ENCODE results near the gene ARL4C.

DNA sequence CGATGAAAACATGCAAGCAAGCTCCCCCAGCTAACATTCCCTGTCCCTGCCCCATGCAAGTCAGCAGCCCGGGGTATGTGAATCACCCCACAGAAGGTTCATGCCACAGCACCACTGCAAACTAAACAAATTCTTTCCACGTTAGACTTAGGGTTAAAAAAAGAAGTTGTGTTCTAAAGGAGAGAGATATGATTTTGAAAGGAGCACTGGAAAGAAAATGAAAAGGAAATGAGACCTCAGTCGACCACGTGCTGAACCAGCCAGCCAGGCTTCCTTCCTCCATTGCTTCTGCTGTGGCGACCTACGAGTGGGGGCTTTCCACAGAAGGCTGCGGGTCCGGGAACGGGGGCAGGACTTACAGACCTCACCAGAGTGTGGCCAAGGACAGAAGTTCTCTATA, 52.0 kb downstream of the ARL4C start:
- TF ChIP-seq, protein P1, sequence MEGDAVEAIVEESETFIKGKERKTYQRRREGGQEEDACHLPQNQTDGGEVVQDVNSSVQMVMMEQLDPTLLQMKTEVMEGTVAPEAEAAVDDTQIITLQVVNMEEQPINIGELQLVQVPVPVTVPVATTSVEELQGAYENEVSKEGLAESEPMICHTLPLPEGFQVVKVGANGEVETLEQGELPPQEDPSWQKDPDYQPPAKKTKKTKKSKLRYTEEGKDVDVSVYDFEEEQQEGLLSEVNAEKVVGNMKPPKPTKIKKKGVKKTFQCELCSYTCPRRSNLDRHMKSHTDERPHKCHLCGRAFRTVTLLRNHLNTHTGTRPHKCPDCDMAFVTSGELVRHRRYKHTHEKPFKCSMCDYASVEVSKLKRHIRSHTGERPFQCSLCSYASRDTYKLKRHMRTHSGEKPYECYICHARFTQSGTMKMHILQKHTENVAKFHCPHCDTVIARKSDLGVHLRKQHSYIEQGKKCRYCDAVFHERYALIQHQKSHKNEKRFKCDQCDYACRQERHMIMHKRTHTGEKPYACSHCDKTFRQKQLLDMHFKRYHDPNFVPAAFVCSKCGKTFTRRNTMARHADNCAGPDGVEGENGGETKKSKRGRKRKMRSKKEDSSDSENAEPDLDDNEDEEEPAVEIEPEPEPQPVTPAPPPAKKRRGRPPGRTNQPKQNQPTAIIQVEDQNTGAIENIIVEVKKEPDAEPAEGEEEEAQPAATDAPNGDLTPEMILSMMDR (IDR thresholded peaks at IDR 0.05) = no peak
- TF ChIP-seq TCF7L2 (IDR thresholded peaks at IDR 0.05; ENCODE audit: low read depth, low read length) (no peak), POLR2AphosphoS5 (IDR thresholded peaks at IDR 0.05; ENCODE audit: low read depth, low read length) (no peak), SIN3A (IDR thresholded peaks at IDR 0.05; ENCODE audit: borderline replicate concordance, insufficient read depth, low read depth, low read length) (no peak)

Data from Panc1 (cell line).